GM10266 (cell line): ENCODE data around the gene PACRG.

Experiments used
- DNase-seq: peaks from one replicate; pipeline ENCODE4 v3.0.0; 2012; ENCODE audit errors: extremely low spot score
- CTCF ChIP-seq: IDR thresholded peaks from 2 replicates; pipeline ENCODE4 v1.5.1; 2012; ENCODE audit warnings: mild to moderate bottlenecking, low read depth; ENCODE audit not compliant: control insufficient read depth, insufficient read depth; ENCODE audit errors: missing control alignments

Gene PACRG

DNA sequence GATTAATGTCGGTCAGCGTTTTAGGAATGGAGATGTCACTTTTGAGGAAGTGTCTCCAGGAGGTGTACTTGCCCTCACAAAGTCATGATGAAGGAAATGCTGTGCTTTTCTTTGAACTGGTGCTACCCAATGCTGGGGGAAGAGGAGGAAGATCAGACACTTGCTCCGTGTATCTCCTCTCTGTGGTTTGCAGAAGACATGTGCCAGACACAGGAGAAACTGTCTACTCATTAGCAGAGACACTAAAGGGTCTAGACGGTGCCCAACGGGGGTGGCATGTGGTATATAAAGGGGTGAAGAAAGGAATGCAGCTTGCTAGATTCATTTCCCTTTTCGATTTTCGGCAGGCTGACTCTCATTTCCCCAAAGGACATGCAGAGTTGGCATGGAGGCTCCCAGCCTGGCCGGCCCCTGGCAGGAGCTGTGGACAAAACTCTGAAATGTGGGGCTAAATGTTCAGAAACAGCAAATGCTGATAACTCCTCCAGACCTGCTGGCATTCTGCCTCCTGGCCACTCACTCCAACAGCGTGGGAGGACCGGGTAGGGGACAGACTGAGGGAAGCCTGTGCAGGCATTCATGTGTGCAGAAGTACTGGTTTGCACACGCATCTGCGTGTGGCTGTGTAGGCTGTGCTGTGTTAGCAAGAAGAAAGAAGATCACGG, 627.1 kb downstream of the PACRG start:
- TF ChIP-seq CTCF, result no peak
- no peak for DNase-seq

GRCh38 chr6:163355426-163355991, 627.7 kb downstream of the PACRG start:
- TF ChIP-seq CTCF, result no peak
- no peak for DNase-seq

DNA sequence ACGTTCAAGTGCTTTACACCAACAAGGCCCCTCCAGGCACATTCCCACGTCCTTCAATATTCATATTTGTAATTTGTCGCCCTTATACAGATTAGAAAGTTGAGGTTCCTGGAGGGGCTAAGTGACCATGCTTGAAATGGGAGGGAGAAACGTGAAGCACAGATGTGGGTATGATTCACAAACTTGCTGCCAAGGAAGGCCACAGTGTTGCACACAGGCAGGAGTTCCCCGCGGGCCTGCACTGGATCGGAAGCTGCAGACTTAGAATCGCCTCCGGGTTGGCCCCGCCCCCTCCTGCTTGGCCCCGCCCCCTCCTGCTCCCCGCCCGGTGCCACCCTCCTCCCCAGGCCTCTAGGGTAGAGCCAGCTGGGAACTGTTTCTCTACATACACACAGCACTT, 628.5 kb downstream of the PACRG start:
- no peak for DNase-seq
- no peak for TF ChIP-seq CTCF

- no peak for DNase-seq
- TF ChIP-seq CTCF, result no peak
These were observed 629.0 kb downstream of the PACRG start for GRCh38 chr6:163356743-163357142.

GRCh38 chr6:163364641-163365040, 636.9 kb downstream of the PACRG start:
- DNase-seq, result no peak
- TF ChIP-seq CTCF, result no peak
